Measurements from ENCODE around the gene ZNF496. TPM values are rescaled to one million over a fixed set of nuclear protein-coding genes. Genes with fewer than 3 reads are reported as not detected.
"Not testable (repeated sequence)": the region's sequence is repeated elsewhere in the genome, so short reads cannot be mapped to it uniquely, and the experiment has no call there.

The ZNF496 gene
- polyA plus RNA-seq, 3 donors, result 1.6 to 7.7 (median 2.4) TPM

DNA sequence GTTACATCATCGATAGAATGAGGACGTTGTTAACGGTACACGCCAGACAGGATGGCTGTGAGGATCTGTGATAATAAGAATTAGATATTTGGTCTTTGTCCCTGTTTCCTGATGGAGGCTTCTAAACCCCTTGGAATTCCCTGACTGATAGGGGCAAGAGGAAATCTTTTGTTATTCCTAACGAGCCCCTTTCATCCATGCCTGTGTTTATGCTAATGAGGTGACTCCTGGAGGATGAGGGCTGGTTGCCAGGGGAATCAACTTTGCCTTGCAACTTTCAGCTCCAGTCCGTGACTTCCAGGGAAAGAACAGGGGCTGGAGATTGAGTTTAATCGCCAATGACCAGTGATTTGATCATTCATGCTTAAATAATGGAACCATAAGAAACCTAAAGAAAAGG, 45.0 kb upstream of the ZNF496 start:
- no peaks in the 10 kb centered on the region for H3K79me2 ChIP-seq (ENCODE audit: insufficient read depth, low read length)
- TF ChIP-seq, protein P1, sequence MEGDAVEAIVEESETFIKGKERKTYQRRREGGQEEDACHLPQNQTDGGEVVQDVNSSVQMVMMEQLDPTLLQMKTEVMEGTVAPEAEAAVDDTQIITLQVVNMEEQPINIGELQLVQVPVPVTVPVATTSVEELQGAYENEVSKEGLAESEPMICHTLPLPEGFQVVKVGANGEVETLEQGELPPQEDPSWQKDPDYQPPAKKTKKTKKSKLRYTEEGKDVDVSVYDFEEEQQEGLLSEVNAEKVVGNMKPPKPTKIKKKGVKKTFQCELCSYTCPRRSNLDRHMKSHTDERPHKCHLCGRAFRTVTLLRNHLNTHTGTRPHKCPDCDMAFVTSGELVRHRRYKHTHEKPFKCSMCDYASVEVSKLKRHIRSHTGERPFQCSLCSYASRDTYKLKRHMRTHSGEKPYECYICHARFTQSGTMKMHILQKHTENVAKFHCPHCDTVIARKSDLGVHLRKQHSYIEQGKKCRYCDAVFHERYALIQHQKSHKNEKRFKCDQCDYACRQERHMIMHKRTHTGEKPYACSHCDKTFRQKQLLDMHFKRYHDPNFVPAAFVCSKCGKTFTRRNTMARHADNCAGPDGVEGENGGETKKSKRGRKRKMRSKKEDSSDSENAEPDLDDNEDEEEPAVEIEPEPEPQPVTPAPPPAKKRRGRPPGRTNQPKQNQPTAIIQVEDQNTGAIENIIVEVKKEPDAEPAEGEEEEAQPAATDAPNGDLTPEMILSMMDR (IDR thresholded peaks at IDR 0.05), result no peak
- Mint-ChIP-seq H3K9me3 (peaks cover 2 to 8% (median 6%) of the 10 kb centered on the region in 7 donors), H3K27me3 (ENCODE audit: low read depth in 3 of 3) (peaks cover 1 to 3% (median 2%) of the 10 kb centered on the region in 3 donors), H3K27ac (no peak overlapping the region), H3K36me3 (no peaks in the 10 kb centered on the region), H3K4me1 (peaks cover 17% of the 10 kb centered on the region), H3K4me3 (no peak overlapping the region)
- peaks cover 5 to 9% of the 10 kb centered on the region in 2 donors for H3K4me1 ChIP-seq (ENCODE audit: control insufficient read depth in 1 of 2, insufficient read depth in 2 of 2, low read length in 2 of 2)
- H2AFZ ChIP-seq (ENCODE audit: insufficient read depth, low read depth, low read length, poor library complexity, severe bottlenecking), result no peak overlapping the region
- no peaks in the 10 kb centered on the region for H3K27me3 ChIP-seq (ENCODE audit: control insufficient read depth in 2 of 2, insufficient read depth in 2 of 2, low read length in 2 of 2)
- 40% methylated on average over 1 of the region's 7 CpGs for WGBS (ENCODE audit: insufficient coverage)
- intact Hi-C loops (cut with micrococcal nuclease), result loop anchor here in 1 of 2 donors (5.0 kb wide), 1 partner anchor 111 kb away; no protein-coding TSS in a partner anchor
- no peaks in the 10 kb centered on the region for H4K20me1 ChIP-seq (ENCODE audit: insufficient read depth, low read length)
- no peak overlapping the region for H3K4me2 ChIP-seq (replicated peaks; ENCODE audit: extremely low read depth, low read length, poor library complexity, severe bottlenecking)
- H3K9ac ChIP-seq (ENCODE audit: insufficient read depth, low read length, poor library complexity, severe bottlenecking), result no peak overlapping the region
- H3K4me3 ChIP-seq (replicated peaks in 1 of 3; ENCODE audit: low read depth in 2 of 3, low read length in 3 of 3), result no peak overlapping the region
- H3K36me3 ChIP-seq (replicated peaks in 1 of 2; ENCODE audit: control insufficient read depth in 1 of 2, insufficient read depth in 2 of 2, low read length in 2 of 2), result no peaks in the 10 kb centered on the region
- no peak overlapping the region for H3K27ac ChIP-seq (ENCODE audit: low read depth in 1 of 2, low read length in 2 of 2)
- DNase-seq, result no peak
- peaks cover 0 to 8% of the 10 kb centered on the region in 2 donors for H3K9me3 ChIP-seq (replicated peaks in 1 of 2; ENCODE audit: control insufficient read depth in 1 of 2, insufficient read depth in 1 of 2, low read length in 2 of 2)

DNA sequence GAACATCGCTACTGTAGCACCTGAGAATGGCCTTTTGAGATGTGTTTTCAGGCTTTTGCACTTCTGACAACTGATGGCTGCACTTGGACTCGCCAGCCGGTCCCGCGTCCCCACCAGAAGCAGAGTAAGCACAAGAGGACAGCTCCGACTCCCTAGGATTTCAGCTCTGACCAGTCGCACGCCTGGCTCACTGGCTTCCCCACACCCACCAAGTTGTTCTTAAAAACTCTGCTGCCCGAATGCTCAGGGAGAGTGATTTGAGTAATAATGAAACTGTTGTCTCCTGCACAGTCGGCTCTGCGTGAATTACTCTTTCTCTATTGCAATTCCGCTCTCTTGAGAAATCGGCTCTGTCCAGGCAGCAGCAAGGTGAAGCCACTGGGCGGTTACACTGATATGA, 44.1 kb upstream of the ZNF496 start:
- DNase-seq, result no peak
- TF ChIP-seq, protein P1 (IDR thresholded peaks at IDR 0.05), result no peak
- no peak overlapping the region for H3K27ac ChIP-seq (ENCODE audit: low read depth in 1 of 2, low read length in 2 of 2)
- 83% methylated on average over 5 of the region's 14 CpGs for WGBS (ENCODE audit: insufficient coverage)
- Mint-ChIP-seq H3K36me3 (no peaks in the 10 kb centered on the region), H3K9me3 (peaks cover 2 to 8% (median 6%) of the 10 kb centered on the region in 7 donors), H3K4me1 (peaks cover 15% of the 10 kb centered on the region), H3K27me3 (ENCODE audit: low read depth in 3 of 3) (peaks cover 1 to 3% (median 2%) of the 10 kb centered on the region in 3 donors), H3K27ac (no peak overlapping the region), H3K4me3 (no peak overlapping the region)
- H3K9ac ChIP-seq (ENCODE audit: insufficient read depth, low read length, poor library complexity, severe bottlenecking), result no peak overlapping the region
- no peaks in the 10 kb centered on the region for H4K20me1 ChIP-seq (ENCODE audit: insufficient read depth, low read length)
- peaks cover 0 to 8% of the 10 kb centered on the region in 2 donors for H3K9me3 ChIP-seq (replicated peaks in 1 of 2; ENCODE audit: control insufficient read depth in 1 of 2, insufficient read depth in 1 of 2, low read length in 2 of 2)
- H3K36me3 ChIP-seq (replicated peaks in 1 of 2; ENCODE audit: control insufficient read depth in 1 of 2, insufficient read depth in 2 of 2, low read length in 2 of 2), result no peaks in the 10 kb centered on the region
- H3K4me3 ChIP-seq (replicated peaks in 1 of 3; ENCODE audit: low read depth in 2 of 3, low read length in 3 of 3), result no peak overlapping the region
- no peak overlapping the region for H3K4me2 ChIP-seq (replicated peaks; ENCODE audit: extremely low read depth, low read length, poor library complexity, severe bottlenecking)
- H3K27me3 ChIP-seq (ENCODE audit: control insufficient read depth in 2 of 2, insufficient read depth in 2 of 2, low read length in 2 of 2), result no peaks in the 10 kb centered on the region
- peaks cover 5 to 9% of the 10 kb centered on the region in 2 donors for H3K4me1 ChIP-seq (ENCODE audit: control insufficient read depth in 1 of 2, insufficient read depth in 2 of 2, low read length in 2 of 2)
- no peak overlapping the region for H2AFZ ChIP-seq (ENCODE audit: insufficient read depth, low read depth, low read length, poor library complexity, severe bottlenecking)
- H3K79me2 ChIP-seq (ENCODE audit: insufficient read depth, low read length), result no peaks in the 10 kb centered on the region
- intact Hi-C loops (cut with micrococcal nuclease), result loop anchor here in 1 of 2 donors (5.0 kb wide), 1 partner anchor 112 kb away; no protein-coding TSS in a partner anchor

DNA sequence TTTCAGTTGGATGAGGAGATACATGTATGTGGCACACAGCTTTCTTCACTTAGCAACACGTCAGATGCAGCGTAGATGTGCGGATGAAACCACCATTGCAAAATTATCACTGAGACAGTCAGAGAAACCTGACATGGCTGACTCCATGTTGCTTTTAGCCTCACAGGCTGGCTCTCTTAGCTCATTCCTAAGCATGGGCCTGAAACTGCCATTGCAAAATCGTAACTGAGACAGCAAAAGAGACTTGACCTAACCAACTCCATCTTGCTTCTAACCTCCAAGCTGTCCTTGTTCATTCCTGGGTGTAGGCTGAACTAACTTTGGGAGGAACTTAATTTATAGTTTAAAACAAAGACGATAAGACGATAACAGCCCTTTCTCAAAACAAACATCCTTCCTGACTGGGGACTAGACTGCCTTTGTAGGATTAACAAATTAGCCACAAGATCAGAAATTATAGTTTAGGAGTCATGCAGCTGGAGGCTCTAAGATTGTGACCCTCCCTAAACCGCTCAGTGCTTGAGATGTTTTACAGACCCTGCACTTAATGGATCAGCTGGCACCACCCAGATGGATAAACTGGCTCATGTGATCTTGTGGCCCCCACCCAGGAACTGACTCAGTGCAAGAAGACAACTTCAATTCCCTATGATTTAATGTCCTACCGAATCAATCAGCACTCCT, 43.1 kb upstream of the ZNF496 start:
- not testable (repeated sequence) for H3K4me3 Mint-ChIP-seq; H4K20me1 ChIP-seq (ENCODE audit: insufficient read depth, low read length); DNase-seq; H3K36me3 ChIP-seq (replicated peaks in 1 of 2; ENCODE audit: control insufficient read depth in 1 of 2, insufficient read depth in 2 of 2, low read length in 2 of 2); H3K9me3 Mint-ChIP-seq; H3K27me3 ChIP-seq (ENCODE audit: control insufficient read depth in 2 of 2, insufficient read depth in 2 of 2, low read length in 2 of 2); H3K79me2 ChIP-seq (ENCODE audit: insufficient read depth, low read length); H3K9me3 ChIP-seq (replicated peaks in 1 of 2; ENCODE audit: control insufficient read depth in 1 of 2, insufficient read depth in 1 of 2, low read length in 2 of 2); H2AFZ ChIP-seq (ENCODE audit: insufficient read depth, low read depth, low read length, poor library complexity, severe bottlenecking); H3K9ac ChIP-seq (ENCODE audit: insufficient read depth, low read length, poor library complexity, severe bottlenecking); H3K27ac ChIP-seq (ENCODE audit: low read depth in 1 of 2, low read length in 2 of 2); H3K27me3 Mint-ChIP-seq (ENCODE audit: low read depth in 3 of 3); H3K4me2 ChIP-seq (replicated peaks; ENCODE audit: extremely low read depth, low read length, poor library complexity, severe bottlenecking); H3K4me3 ChIP-seq (replicated peaks in 1 of 3; ENCODE audit: low read depth in 2 of 3, low read length in 3 of 3); H3K4me1 ChIP-seq (ENCODE audit: control insufficient read depth in 1 of 2, insufficient read depth in 2 of 2, low read length in 2 of 2); H3K36me3 Mint-ChIP-seq
- intact Hi-C loops (cut with micrococcal nuclease), result loop anchor here (5.0 kb wide), 2 partner anchors 43 to 113 kb away; partner anchors contain the start of gene NLRP3 (in 1 of the 2)
- H3K27ac Mint-ChIP-seq, result peak overlapping the region in 3 of 7 donors; percentile 5 to 31 (median 10)
- WGBS (ENCODE audit: insufficient coverage), result 85% methylated on average over 4 of the region's 8 CpGs
- peaks cover 15% of the 10 kb centered on the region for H3K4me1 Mint-ChIP-seq

All from CD14-positive monocyte (primary cell).